ENCODE measurements around the gene TRAF1.

Gene TRAF1

DNA sequence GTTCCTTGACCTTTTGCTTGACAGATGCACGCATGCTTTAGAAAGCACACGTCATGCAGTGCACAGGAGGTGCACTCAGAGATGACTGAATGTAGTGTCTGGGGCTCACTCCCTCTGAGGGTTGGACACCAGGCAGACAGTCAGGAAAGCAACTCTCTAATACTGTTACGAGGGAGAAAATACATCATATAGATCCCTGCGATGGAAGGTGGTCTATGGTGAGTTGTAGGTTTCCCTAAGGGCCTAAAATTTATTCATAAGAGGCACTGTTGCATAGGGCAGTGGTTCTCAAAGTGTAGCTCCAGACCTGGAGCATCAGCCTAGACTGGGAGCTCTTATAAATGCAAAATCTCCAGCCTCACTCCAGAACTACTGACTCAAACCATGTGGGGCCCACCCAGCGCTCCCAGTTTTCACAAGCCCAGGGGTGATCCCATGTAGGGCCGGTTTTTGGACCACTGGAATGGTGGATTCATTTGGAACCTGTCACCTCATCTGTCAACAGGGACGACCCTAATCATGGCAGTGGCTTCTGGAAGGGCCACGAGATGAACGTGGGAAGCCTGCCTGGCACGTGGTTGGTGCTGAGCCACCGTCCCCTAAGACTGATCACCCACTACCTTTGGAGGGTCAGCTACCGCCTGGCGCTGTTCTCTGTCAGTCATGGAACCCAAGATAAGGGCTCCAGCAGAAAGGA, 32.8 kb downstream of the TRAF1 start:
- DNase-seq (ENCODE audit: low spot score in 2 of 2) (no peak), ATAC-seq (replicated peaks; ENCODE audit: extremely low read depth, poor library complexity, severe bottlenecking) (no peak)
- Mint-ChIP-seq H3K4me1 (peaks cover 53% of the 10 kb centered on the region), H3K9me3 (no peaks in the 10 kb centered on the region), H3K4me3 (peak overlapping the region; percentile 43), H3K36me3 (ENCODE audit: insufficient read depth) (peaks cover 10% of the 10 kb centered on the region), H3K27ac (ENCODE audit: low read depth) (peak overlapping the region; percentile 86), H3K27me3 (no peaks in the 10 kb centered on the region)

- no peaks in the 10 kb centered on the region for H3K9me3 Mint-ChIP-seq
- H3K4me1 Mint-ChIP-seq, result peaks cover 53% of the 10 kb centered on the region
- H3K4me3 Mint-ChIP-seq, result peak overlapping the region; percentile 43
- H3K36me3 Mint-ChIP-seq (ENCODE audit: insufficient read depth), result peaks cover 10% of the 10 kb centered on the region
- no peaks in the 10 kb centered on the region for H3K27me3 Mint-ChIP-seq
- peak; percentile 63 for ATAC-seq (replicated peaks; ENCODE audit: extremely low read depth, poor library complexity, severe bottlenecking)
- peak overlapping the region; percentile 86 for H3K27ac Mint-ChIP-seq (ENCODE audit: low read depth)
- DNase-seq (ENCODE audit: low spot score in 2 of 2), result peak in 1 of 2 donors; percentile 38
Measured at GRCh38 chr9:120892748-120893610, 33.6 kb downstream of the TRAF1 start.

- H3K27me3 Mint-ChIP-seq, result no peaks in the 10 kb centered on the region
- peak overlapping the region; percentile 15 for H3K4me3 Mint-ChIP-seq
- H3K36me3 Mint-ChIP-seq (ENCODE audit: insufficient read depth), result peaks cover 10% of the 10 kb centered on the region
- H3K9me3 Mint-ChIP-seq, result no peaks in the 10 kb centered on the region
- peaks cover 51% of the 10 kb centered on the region for H3K4me1 Mint-ChIP-seq
- ATAC-seq (replicated peaks; ENCODE audit: extremely low read depth, poor library complexity, severe bottlenecking), result peak; percentile 34
- H3K27ac Mint-ChIP-seq (ENCODE audit: low read depth), result peak overlapping the region; percentile 86
- DNase-seq (ENCODE audit: low spot score in 2 of 2), result no peak
Measured at GRCh38 chr9:120891884-120892747, 34.5 kb downstream of the TRAF1 start.

DNA sequence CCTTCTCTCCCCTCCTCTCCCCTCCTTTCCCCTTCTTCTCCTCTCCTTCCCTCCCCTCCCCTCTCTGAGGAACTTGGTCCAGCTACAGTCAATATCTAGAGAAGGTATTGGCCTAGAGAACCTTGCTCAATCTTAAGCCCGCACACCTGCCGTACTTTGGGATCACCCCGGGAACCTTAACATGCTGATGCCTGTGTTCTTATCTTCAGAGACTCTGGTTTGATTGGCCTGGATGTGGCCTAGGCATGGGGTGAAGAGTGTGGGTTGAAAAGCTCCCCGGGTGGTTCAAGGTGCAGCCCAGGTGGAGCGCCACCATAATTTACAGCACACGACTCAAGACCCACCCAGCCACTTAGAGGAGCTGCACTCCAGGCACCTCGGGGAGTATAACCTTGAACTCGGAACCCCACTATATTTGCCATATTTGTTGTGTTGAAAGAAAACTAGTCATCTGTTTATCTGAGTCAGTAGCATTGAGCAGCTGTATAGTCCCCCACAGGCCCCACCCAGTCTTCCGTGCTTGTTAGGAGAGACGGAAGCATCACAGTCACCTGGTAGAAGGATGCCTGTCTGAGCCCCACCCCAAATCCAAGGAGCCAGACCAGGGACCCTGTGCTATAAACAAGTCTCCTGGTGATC, 35.2 kb downstream of the TRAF1 start:
- DNase-seq (ENCODE audit: low spot score in 2 of 2) (no peak), ATAC-seq (replicated peaks; ENCODE audit: extremely low read depth, poor library complexity, severe bottlenecking) (peak; percentile 50)
- H3K9me3 Mint-ChIP-seq, result no peaks in the 10 kb centered on the region
- no peaks in the 10 kb centered on the region for H3K27me3 Mint-ChIP-seq
- H3K36me3 Mint-ChIP-seq (ENCODE audit: insufficient read depth), result peaks cover 5% of the 10 kb centered on the region
- H3K4me1 Mint-ChIP-seq, result peaks cover 45% of the 10 kb centered on the region
- peak overlapping the region; percentile 15 for H3K4me3 Mint-ChIP-seq
- peak overlapping the region; percentile 86 for H3K27ac Mint-ChIP-seq (ENCODE audit: low read depth)

- Mint-ChIP-seq H3K4me3 (peak overlapping the region; percentile 15), H3K4me1 (peaks cover 51% of the 10 kb centered on the region), H3K27me3 (no peaks in the 10 kb centered on the region), H3K36me3 (ENCODE audit: insufficient read depth) (peaks cover 8% of the 10 kb centered on the region), H3K9me3 (no peaks in the 10 kb centered on the region), H3K27ac (ENCODE audit: low read depth) (peak overlapping the region; percentile 86)
- ATAC-seq (replicated peaks; ENCODE audit: extremely low read depth, poor library complexity, severe bottlenecking) (peak; percentile 62), DNase-seq (ENCODE audit: low spot score in 2 of 2) (peak in 1 of 2 donors; percentile 32)
Measured at GRCh38 chr9:120890320-120891244, 36.0 kb downstream of the TRAF1 start.

- DNase-seq (ENCODE audit: low spot score in 2 of 2) (no peak), ATAC-seq (replicated peaks; ENCODE audit: extremely low read depth, poor library complexity, severe bottlenecking) (no peak)
- Mint-ChIP-seq H3K36me3 (ENCODE audit: insufficient read depth) (peaks cover 8% of the 10 kb centered on the region), H3K27me3 (no peaks in the 10 kb centered on the region), H3K27ac (ENCODE audit: low read depth) (peak overlapping the region; percentile 86), H3K4me1 (peaks cover 51% of the 10 kb centered on the region), H3K4me3 (peak overlapping the region; percentile 66), H3K9me3 (no peaks in the 10 kb centered on the region)
Measured at GRCh38 chr9:120889606-120890271, 36.9 kb downstream of the TRAF1 start.

DNA sequence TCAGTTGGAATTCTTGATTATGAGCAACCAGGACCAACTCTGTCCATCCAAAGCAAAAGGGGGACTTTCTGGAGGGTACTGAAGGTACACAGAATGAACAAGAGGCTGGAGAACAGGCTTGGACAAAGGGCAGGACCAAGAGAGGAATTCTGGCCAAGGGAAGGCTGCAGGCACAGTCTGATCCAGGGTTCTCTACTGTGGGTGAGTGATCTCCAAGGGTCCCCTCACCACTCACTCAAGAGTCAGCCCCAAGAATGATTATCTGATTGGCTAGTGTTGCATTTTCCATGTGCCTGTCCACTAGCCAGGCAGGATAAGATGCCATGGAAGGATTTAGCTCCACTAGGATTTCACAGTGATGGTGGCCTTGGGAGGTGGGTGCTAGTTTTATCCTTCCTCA, 38.0 kb downstream of the TRAF1 start:
- Mint-ChIP-seq H3K36me3 (ENCODE audit: insufficient read depth) (peaks cover 7% of the 10 kb centered on the region), H3K27me3 (no peaks in the 10 kb centered on the region), H3K9me3 (no peaks in the 10 kb centered on the region), H3K4me3 (no peak overlapping the region), H3K4me1 (peaks cover 55% of the 10 kb centered on the region), H3K27ac (ENCODE audit: low read depth) (peak overlapping the region; percentile 86)
- DNase-seq (ENCODE audit: low spot score in 2 of 2) (no peak), ATAC-seq (replicated peaks; ENCODE audit: extremely low read depth, poor library complexity, severe bottlenecking) (no peak)

DNA sequence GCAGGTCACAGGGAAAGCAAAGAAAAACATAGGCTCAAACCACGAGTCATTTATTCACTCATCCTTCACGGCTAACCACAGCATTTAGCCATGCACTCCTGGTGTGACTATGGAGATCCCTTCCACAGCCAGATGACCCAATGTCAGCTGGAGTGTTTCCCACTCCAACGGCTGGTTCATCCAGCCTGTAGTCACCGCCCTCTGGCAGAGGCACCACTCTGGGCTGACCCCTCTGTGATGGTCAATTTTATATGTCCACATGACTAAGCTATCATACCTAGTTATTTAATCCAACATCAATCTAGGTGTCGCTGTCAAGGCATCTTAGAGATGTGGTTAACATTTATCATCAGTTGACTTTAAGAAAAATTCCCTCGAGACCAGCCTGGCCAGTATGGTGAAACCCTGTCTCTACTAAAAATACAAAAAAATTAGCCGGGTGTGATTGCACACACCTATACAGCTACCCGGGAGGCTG, 40.1 kb downstream of the TRAF1 start:
- H3K9me3 Mint-ChIP-seq, result no peaks in the 10 kb centered on the region
- ATAC-seq (replicated peaks; ENCODE audit: extremely low read depth, poor library complexity, severe bottlenecking) (no peak), DNase-seq (ENCODE audit: low spot score in 2 of 2) (no peak)
- peaks cover 6% of the 10 kb centered on the region for H3K36me3 Mint-ChIP-seq (ENCODE audit: insufficient read depth)
- no peak overlapping the region for H3K4me3 Mint-ChIP-seq
- peak overlapping the region; percentile 51 for H3K27ac Mint-ChIP-seq (ENCODE audit: low read depth)
- H3K4me1 Mint-ChIP-seq, result peaks cover 48% of the 10 kb centered on the region
- no peaks in the 10 kb centered on the region for H3K27me3 Mint-ChIP-seq

- H3K36me3 Mint-ChIP-seq (ENCODE audit: insufficient read depth), result peaks cover 6% of the 10 kb centered on the region
- H3K9me3 Mint-ChIP-seq, result no peaks in the 10 kb centered on the region
- ATAC-seq (replicated peaks; ENCODE audit: extremely low read depth, poor library complexity, severe bottlenecking) (no peak), DNase-seq (ENCODE audit: low spot score in 2 of 2) (no peak)
- no peaks in the 10 kb centered on the region for H3K27me3 Mint-ChIP-seq
- H3K27ac Mint-ChIP-seq (ENCODE audit: low read depth), result no peak overlapping the region
- no peak overlapping the region for H3K4me3 Mint-ChIP-seq
- peaks cover 44% of the 10 kb centered on the region for H3K4me1 Mint-ChIP-seq
Measured at GRCh38 chr9:120885958-120886357, 40.6 kb downstream of the TRAF1 start.

- peaks cover 5% of the 10 kb centered on the region for H3K36me3 Mint-ChIP-seq (ENCODE audit: insufficient read depth)
Measured at GRCh38 chr9:120885457-120885856, 41.1 kb downstream of the TRAF1 start.

GRCh38 chr9:120883608-120883996, 43.0 kb downstream of the TRAF1 start:
- Mint-ChIP-seq H3K4me3 (no peak overlapping the region), H3K9me3 (no peaks in the 10 kb centered on the region), H3K27ac (ENCODE audit: low read depth) (no peak overlapping the region), H3K36me3 (ENCODE audit: insufficient read depth) (peaks cover 9% of the 10 kb centered on the region), H3K4me1 (peaks cover 44% of the 10 kb centered on the region), H3K27me3 (no peaks in the 10 kb centered on the region)
- ATAC-seq (replicated peaks; ENCODE audit: extremely low read depth, poor library complexity, severe bottlenecking) (no peak), DNase-seq (ENCODE audit: low spot score in 2 of 2) (no peak)

More at GRCh38 chr9:120885457-120885856, 41.1 kb downstream of the TRAF1 start:
- ATAC-seq (replicated peaks; ENCODE audit: extremely low read depth, poor library complexity, severe bottlenecking) (no peak), DNase-seq (ENCODE audit: low spot score in 2 of 2) (no peak)
- no peak overlapping the region for H3K4me3 Mint-ChIP-seq
- H3K27ac Mint-ChIP-seq (ENCODE audit: low read depth), result no peak overlapping the region
- peaks cover 42% of the 10 kb centered on the region for H3K4me1 Mint-ChIP-seq
- H3K27me3 Mint-ChIP-seq, result no peaks in the 10 kb centered on the region
- H3K9me3 Mint-ChIP-seq, result no peaks in the 10 kb centered on the region

All from central memory CD8-positive, alpha-beta T cell (primary cell).